ENCODE measurements around the gene GPR61. TPM values are rescaled to one million over a fixed set of nuclear protein-coding genes. Genes with fewer than 3 reads are reported as not detected.
A peak's percentile ranks its signal among the peaks of the same experiment; 100 is the strongest.

Gene GPR61
- total and polyA plus RNA-seq, 9 of the 15 experiments (the other 6 are each of a cell fraction or from before 2014, with no cell fraction given): 0.04 to 1.1 (median 0.25) TPM; not detected in 4

DNA sequence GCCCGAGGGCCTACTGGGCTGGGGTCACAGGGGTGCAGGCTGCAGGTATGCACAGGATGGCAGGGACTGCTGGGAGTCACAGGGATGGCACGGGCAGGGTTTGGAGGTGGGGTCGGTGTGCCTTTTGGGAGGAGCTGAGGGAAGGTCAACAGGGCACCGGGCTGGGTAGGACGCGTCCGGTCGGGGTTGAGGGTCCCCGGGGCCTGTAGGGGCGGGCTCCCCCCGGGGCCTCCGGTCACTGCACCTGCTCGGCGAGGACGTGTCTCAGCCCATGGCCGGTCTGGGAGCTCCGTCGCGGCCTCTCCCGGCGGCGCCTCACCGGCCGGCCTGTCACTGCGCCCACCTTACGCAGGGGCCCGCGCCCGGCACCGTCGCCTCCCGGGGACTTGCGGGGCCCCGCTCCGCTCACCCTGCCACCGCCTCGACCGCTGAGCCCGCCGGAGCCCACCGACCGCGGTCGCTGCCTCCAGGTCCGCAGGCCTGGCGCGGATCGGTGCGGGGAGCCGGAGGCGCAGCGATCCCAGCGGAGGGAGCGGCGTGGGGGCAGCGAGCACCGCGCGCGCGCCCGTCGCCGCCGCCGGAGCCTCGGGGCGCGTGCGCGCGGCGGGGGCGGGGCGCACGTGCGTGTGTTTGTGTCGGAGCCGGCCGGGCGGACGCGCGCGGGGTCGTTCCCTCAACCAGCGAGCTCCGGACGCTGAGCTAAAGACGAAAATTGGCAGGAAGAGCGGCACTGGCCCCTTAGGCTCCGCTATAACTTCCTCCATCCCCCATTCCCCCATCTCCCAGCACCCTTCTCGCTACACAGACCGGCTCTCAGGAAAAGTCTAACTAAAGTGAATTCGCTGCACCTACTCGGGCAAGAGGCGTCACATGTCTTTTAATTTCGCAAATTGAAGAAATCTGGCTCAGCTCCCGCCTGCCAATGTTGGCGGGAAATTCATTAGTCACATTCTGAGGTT lies 30.2 kb upstream of the GPR61 start, which contains the start of gene AMIGO1 (continued):
- TF ChIP-seq ZC3H11A (IDR thresholded peaks at IDR 0.05; ENCODE audit: low read depth, low read length) (no peak), RBFOX2 (IDR thresholded peaks at IDR 0.05; ENCODE audit: low read depth, low read length) (0 out of 2 replicates have a peak, but pooled peaks have one; percentile 39), RBM34 (IDR thresholded peaks at IDR 0.05; ENCODE audit: borderline replicate concordance, insufficient read depth, low read length) (no peak), ZNF133 (CRISPR knock-in tag; IDR thresholded peaks at IDR 0.05) (no peak), ZNF239 (CRISPR knock-in tag; IDR thresholded peaks at IDR 0.05) (no peak), RFX7 (CRISPR knock-in tag; IDR thresholded peaks at IDR 0.05) (no peak), SMARCA4 (IDR thresholded peaks at IDR 0.05) (no peak), NR1H2 (CRISPR knock-in tag; IDR thresholded peaks at IDR 0.05) (no peak), YY1 (IDR thresholded peaks at IDR 0.05; ENCODE audit: borderline replicate concordance in 1 of 3, control insufficient read depth in 1 of 3, extremely low read depth in 1 of 3, insufficient read depth in 3 of 3, insufficient read length in 1 of 3, insufficient replicate concordance in 2 of 3, low read depth in 1 of 3, low read length in 2 of 3) (no peak), SRSF1 (IDR thresholded peaks at IDR 0.05; ENCODE audit: low read depth, low read length) (no peak), ZNF324 (CRISPR knock-in tag; IDR thresholded peaks at IDR 0.05) (no peak), ZNF740 (CRISPR knock-in tag; IDR thresholded peaks at IDR 0.05) (no peak), ZNF740 (tag; IDR thresholded peaks at IDR 0.05) (no peak), SMARCC2 (IDR thresholded peaks at IDR 0.05; ENCODE audit: low read depth) (no peak), ATF1 (CRISPR knock-in tag; IDR thresholded peaks at IDR 0.05) (no peak), ATF1 (tag; IDR thresholded peaks at IDR 0.05) (no peak), RFX1 (IDR thresholded peaks at IDR 0.05) (no peak), ZNF3 (CRISPR knock-in tag; IDR thresholded peaks at IDR 0.05) (no peak), ZFPM2 (CRISPR knock-in tag; IDR thresholded peaks at IDR 0.05) (no peak), ZNF184 (CRISPR knock-in tag; IDR thresholded peaks at IDR 0.05) (no peak), EHMT2 (IDR thresholded peaks at IDR 0.05) (no peak), GABPB2 (CRISPR knock-in tag; conservative IDR thresholded peaks at IDR 0.05) (no peak), ZFP36 (IDR thresholded peaks at IDR 0.05; ENCODE audit: low read depth, low read length, partially characterized antibody) (no peak), ZFP1 (CRISPR knock-in tag; IDR thresholded peaks at IDR 0.05) (no peak), SNRNP70 (optimal IDR thresholded peaks at IDR 0.05; ENCODE audit: low read depth, low read length) (no peak), SMAD3 (CRISPR knock-in tag; conservative IDR thresholded peaks at IDR 0.05) (no peak), MIER1 (IDR thresholded peaks at IDR 0.05; ENCODE audit: low read depth) (no peak)
- TF ChIP-seq, protein P1, sequence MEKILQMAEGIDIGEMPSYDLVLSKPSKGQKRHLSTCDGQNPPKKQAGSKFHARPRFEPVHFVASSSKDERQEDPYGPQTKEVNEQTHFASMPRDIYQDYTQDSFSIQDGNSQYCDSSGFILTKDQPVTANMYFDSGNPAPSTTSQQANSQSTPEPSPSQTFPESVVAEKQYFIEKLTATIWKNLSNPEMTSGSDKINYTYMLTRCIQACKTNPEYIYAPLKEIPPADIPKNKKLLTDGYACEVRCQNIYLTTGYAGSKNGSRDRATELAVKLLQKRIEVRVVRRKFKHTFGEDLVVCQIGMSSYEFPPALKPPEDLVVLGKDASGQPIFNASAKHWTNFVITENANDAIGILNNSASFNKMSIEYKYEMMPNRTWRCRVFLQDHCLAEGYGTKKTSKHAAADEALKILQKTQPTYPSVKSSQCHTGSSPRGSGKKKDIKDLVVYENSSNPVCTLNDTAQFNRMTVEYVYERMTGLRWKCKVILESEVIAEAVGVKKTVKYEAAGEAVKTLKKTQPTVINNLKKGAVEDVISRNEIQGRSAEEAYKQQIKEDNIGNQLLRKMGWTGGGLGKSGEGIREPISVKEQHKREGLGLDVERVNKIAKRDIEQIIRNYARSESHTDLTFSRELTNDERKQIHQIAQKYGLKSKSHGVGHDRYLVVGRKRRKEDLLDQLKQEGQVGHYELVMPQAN (IDR thresholded peaks at IDR 0.05; ENCODE audit: borderline replicate concordance): no peak; the same call in 1 of the 2 replicates

Measured in K562 (cell line).